NB4 (cell line): ENCODE measurements around the gene ALKBH8.
A peak's percentile ranks its signal among the peaks of the same experiment; 100 is the strongest.
"Not testable (repeated sequence)": the region's sequence is repeated elsewhere in the genome, so short reads cannot be mapped to it uniquely, and the experiment has no call there.

Experiments used
- DNase-seq: peaks from one replicate; pipeline ENCODE4 v3.0.0; 2010; ENCODE audit warnings: low read depth
- H3K4me3 ChIP-seq: one replicate; pipeline ENCODE4 v1.5.1; 2011; ENCODE audit warnings: mild to moderate bottlenecking, low read depth, low read length, moderate library complexity
- CTCF ChIP-seq: IDR thresholded peaks from one replicate; pipeline ENCODE4 v1.5.1; 2012; ENCODE audit warnings: low read depth, low read length
- MAX ChIP-seq: IDR thresholded peaks from 2 replicates; pipeline ENCODE4 v1.6.1; 2011; ENCODE audit warnings: low read depth, low read length
- MYC ChIP-seq: IDR thresholded peaks from 2 replicates; pipeline ENCODE4 v1.6.1; 2011; ENCODE audit warnings: low read depth, low read length
- POLR2A ChIP-seq: IDR thresholded peaks from 2 replicates; pipeline ENCODE4 v1.6.1; 2011; ENCODE audit warnings: mild to moderate bottlenecking; ENCODE audit not compliant: insufficient read length; ENCODE audit errors: extremely low read depth

Gene ALKBH8

GRCh38 chr11:107581147-107581546 is 15.6 kb upstream of the ALKBH8 start:
- no peak overlapping the region for H3K4me3 ChIP-seq
- TF ChIP-seq CTCF (no peak), MAX (no peak), POLR2A (no peak), MYC (no peak)
- no peak for DNase-seq

DNA sequence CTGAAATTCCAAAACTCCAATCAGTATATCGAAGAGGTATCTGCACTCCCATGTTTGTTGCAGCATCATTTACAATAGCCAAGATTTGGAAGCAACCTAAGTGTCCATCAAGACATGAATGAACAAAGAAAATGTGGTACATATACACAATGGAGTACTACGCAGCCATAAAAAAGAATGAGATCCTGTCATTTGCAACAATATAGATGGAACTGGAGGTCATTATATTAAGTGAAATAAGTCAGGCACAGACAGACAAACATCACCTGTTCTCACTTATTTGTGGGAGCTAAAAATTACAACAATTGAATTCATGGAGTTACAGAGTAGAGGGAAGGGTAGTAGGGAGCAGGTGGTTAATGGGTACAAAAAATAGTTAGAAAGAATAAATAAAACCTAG is 13.6 kb upstream of the ALKBH8 start:
- DNase-seq, H3K4me3 ChIP-seq: not testable (repeated sequence)

DNA sequence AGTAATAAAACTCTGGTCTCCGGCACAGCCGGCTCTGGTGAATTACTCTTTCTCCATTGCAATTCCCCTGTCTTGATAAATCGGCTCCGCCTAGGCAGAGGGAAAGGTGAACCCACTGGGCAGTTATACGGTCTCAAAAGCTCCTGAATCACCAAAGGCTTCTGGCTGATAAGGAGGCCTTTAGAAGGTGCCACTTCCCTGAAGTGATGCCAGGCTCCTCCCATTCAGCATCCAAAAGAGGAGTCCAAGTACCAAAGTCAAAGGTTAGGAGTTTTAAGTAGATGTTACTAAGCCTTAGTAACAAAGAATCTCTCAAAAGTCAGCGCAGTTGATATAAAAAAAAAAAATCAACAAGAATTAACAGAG is 11.8 kb upstream of the ALKBH8 start:
- no peak for DNase-seq
- TF ChIP-seq POLR2A (no peak), MYC (no peak), CTCF (no peak), MAX (no peak)
- H3K4me3 ChIP-seq: no peak overlapping the region

- peak; percentile 73 for TF ChIP-seq CTCF
- H3K4me3 ChIP-seq: not testable (repeated sequence)
- peak; percentile 48 for DNase-seq
Observed at GRCh38 chr11:107576497-107577345, 11.2 kb upstream of the ALKBH8 start.

DNA sequence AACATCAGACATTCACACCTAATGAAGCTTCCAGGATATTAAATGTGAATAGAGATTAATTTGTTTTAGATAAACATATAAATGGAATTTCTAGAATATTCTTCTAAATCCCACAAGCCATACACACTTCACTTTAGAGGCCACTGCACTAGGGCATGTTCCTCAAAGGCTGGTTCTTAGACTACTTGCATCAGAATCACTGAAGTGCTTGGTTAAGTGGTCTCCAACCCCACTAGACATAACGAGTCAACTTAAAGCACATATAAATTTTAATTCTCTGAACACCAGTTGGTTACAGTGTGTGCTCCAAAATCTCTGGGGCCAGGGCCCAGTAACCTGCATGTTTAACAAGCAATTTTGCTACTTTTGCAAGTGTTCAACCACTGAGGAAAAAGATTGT is 7.9 kb upstream of the ALKBH8 start:
- no peak overlapping the region for H3K4me3 ChIP-seq
- DNase-seq: no peak
- TF ChIP-seq CTCF (no peak), POLR2A (no peak), MAX (no peak), MYC (no peak)

- TF ChIP-seq POLR2A: no peak
- DNase-seq: no peak
- H3K4me3 ChIP-seq: no peak overlapping the region
Observed at GRCh38 chr11:107570015-107570414, 4.5 kb upstream of the ALKBH8 start.

DNA sequence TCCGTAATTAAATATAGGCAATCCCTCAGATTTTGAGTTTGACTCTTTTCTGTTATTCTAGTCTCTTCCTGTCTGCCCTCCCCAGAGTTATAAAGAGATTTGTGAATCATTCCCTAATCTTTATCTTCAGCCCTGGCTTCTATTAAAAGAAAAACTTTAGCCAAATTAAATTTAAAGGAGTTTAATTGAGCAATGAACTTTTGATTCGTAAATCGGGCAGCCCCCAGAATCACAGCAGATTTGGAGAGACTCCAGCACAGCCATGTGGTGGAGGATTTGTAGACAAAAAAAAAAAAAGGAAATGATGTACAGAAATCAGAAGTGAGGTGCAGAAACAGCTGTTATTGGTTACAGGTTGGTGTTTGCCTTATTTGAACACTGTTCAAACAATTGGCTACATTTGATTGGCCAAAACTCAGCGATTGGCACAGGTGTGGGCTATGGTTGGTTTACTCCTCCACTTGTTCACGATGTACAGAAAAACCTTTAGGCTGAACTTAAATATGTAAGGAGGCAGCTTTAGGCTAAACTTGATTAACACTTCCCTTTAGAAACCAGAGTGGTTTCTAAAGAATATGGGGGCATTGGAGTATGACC is 2.3 kb upstream of the ALKBH8 start:
- TF ChIP-seq MAX (no peak), POLR2A (no peak), MYC (no peak), CTCF (no peak)
- no peak overlapping the region for H3K4me3 ChIP-seq
- DNase-seq: no peak
